K562 (cell line): ENCODE data around the gene ZNF648. TPM values are rescaled to one million over a fixed set of nuclear protein-coding genes. Genes with fewer than 3 reads are reported as not detected.

Experiments used
- ARID2 ChIP-seq: fragments of 450-650 bp; IDR thresholded peaks from 2 replicates; pipeline ENCODE4 v1.6.1; 2017; ENCODE audit warnings: antibody characterized with exemption, mild to moderate bottlenecking
- ELF2 ChIP-seq: fragments of 250-450 bp; sonication (Bioruptor Pico); IDR thresholded peaks from 2 replicates; pipeline ENCODE4 v1.5.0; 2021; ENCODE audit warnings: mild to moderate bottlenecking
- KAT2B ChIP-seq: IDR thresholded peaks from one replicate; pipeline ENCODE4 v1.6.1; 2012; ENCODE audit warnings: low read depth, mild to moderate bottlenecking, control low read depth, inconsistent platforms, low read length, moderate library complexity
- KDM5B ChIP-seq: fragments of 200-600 bp; sonication (generic); IDR thresholded peaks from 2 replicates; pipeline ENCODE4 v1.6.1; 2012; ENCODE audit warnings: low read depth, mild to moderate bottlenecking, moderate library complexity, low read length, control low read depth, inconsistent platforms; ENCODE audit not compliant: insufficient replicate concordance
- RAD21 ChIP-seq, 2 experiments: fragments of 250-450 bp in 1 of 2; fragments of 450-650 bp in 1 of 2; sonication (Bioruptor Pico) in 1 of 2; formaldehyde crosslinking in 1 of 2; IDR thresholded peaks in 1 of 2; conservative IDR thresholded peaks in 1 of 2; 2 replicates each; pipeline versions ENCODE4 v1.4.0 to v1.8.0; 2020 to 2022; ENCODE audit warnings: mild to moderate bottlenecking in 2 of 2, moderate library complexity in 1 of 2
- RB1 ChIP-seq: fragments of 450-650 bp; IDR thresholded peaks from 2 replicates; pipeline ENCODE4 v1.6.1; 2017; ENCODE audit warnings: low read depth, mild to moderate bottlenecking
- TBL1XR1 ChIP-seq, 2 experiments: IDR thresholded peaks; 2 replicates each; pipeline ENCODE4 v1.6.1; 2012; ENCODE audit warnings: improper control_type of control experiment in 2 of 2, low read length in 2 of 2, mild to moderate bottlenecking in 1 of 2
- TEAD4 ChIP-seq, 2 experiments: sonication (generic) in 1 of 2; formaldehyde crosslinking in 1 of 2; IDR thresholded peaks; 2 replicates each; pipeline versions ENCODE4 v1.6.1 to v1.8.0; 2012 to 2022; ENCODE audit warnings: borderline replicate concordance in 1 of 2, inconsistent platforms in 1 of 2, low read length in 1 of 2, mild to moderate bottlenecking in 1 of 2, missing genetic modification reagents in 1 of 2
- TRIM24 ChIP-seq, 2 experiments: fragments of 450-650 bp; IDR thresholded peaks; 2 replicates each; pipeline ENCODE4 v1.6.1; 2016
- USF1 ChIP-seq: sonication (generic); formaldehyde crosslinking; IDR thresholded peaks from 2 replicates; pipeline ENCODE4 v1.9.0; 2022; ENCODE audit warnings: mild to moderate bottlenecking, missing genetic modification reagents
- VEZF1 ChIP-seq: fragments of 200-800 bp; sonication (Bioruptor generic); IDR thresholded peaks from 2 replicates; pipeline ENCODE4 v1.6.1; 2017; ENCODE audit warnings: missing genetic modification characterization, missing compliant biosample characterization
- ZNF133 ChIP-seq: fragments of 250-450 bp; sonication (Bioruptor Pico); IDR thresholded peaks from 2 replicates; pipeline ENCODE4 v1.4.0; 2020; ENCODE audit warnings: mild to moderate bottlenecking
- ZNF143 ChIP-seq: sonication (generic); formaldehyde crosslinking; IDR thresholded peaks from 2 replicates; pipeline ENCODE4 v1.9.0; 2022; ENCODE audit warnings: mild to moderate bottlenecking, missing genetic modification reagents
- ZNF184 ChIP-seq: sonication (generic); formaldehyde crosslinking; IDR thresholded peaks from 2 replicates; pipeline ENCODE4 v1.5.0; 2020; ENCODE audit warnings: missing genetic modification reagents
- polyA plus RNA-seq, 8 experiments: library from polyadenylated mRNA; depleted of rRNA in 4 of 8; stranded (reverse) in 5 of 8; unstranded in 3 of 8; fragments of >200 nt; fragmentation: Nextera tagmentation in 2 of 8; fragmentation: Illumina TruSeq in 1 of 8; extraction: Ambion mirVana in 2 of 8; extraction: Trizol in 1 of 8; gene quantifications; 2 replicates each; pipeline versions ENCODE4 v1.2.1 to v1.2.3, GENCODE V29; 2011 to 2014; ENCODE audit warnings: inconsistent platforms in 1 of 8, missing spikeins in 1 of 8
- total RNA-seq, 7 experiments: library from RNA; depleted of rRNA in 6 of 7; stranded (reverse); fragments of >200 nt in 6 of 7; fragmentation: Illumina TruSeq in 2 of 7; extraction: Trizol in 2 of 7; gene quantifications; 2 replicates each; pipeline versions ENCODE4 v1.2.1 to v1.2.3, GENCODE V29; 2011 to 2021; ENCODE audit warnings: low replicate concordance in 1 of 7
- TF ChIP-seq, protein P1 (sequence below), 2 experiments: fragments of 450-650 bp; IDR thresholded peaks; 2 replicates each; pipeline ENCODE4 v1.6.1; 2016
- TF ChIP-seq, protein P2 (sequence below): sonication (generic); formaldehyde crosslinking; IDR thresholded peaks from 2 replicates; pipeline ENCODE4 v1.8.0; 2023; ENCODE audit warnings: mild to moderate bottlenecking, missing genetic modification reagents
- TF ChIP-seq, protein P3 (sequence below): fragments of 450-650 bp; conservative IDR thresholded peaks from 2 replicates; pipeline ENCODE4 v1.6.1; 2016; ENCODE audit warnings: missing genetic modification characterization, low read depth, mild to moderate bottlenecking, control low read depth, missing compliant biosample characterization

The ZNF648 gene
- total and polyA plus RNA-seq, 9 of the 15 experiments (the other 6 are each of a cell fraction or from before 2014, with no cell fraction given): 0.06 to 0.27 (median 0.18) TPM; not detected in 2

GRCh38 chr1:182084487-182085316 is 23.2 kb upstream of the ZNF648 start (continued):
- TF ChIP-seq, protein P1, sequence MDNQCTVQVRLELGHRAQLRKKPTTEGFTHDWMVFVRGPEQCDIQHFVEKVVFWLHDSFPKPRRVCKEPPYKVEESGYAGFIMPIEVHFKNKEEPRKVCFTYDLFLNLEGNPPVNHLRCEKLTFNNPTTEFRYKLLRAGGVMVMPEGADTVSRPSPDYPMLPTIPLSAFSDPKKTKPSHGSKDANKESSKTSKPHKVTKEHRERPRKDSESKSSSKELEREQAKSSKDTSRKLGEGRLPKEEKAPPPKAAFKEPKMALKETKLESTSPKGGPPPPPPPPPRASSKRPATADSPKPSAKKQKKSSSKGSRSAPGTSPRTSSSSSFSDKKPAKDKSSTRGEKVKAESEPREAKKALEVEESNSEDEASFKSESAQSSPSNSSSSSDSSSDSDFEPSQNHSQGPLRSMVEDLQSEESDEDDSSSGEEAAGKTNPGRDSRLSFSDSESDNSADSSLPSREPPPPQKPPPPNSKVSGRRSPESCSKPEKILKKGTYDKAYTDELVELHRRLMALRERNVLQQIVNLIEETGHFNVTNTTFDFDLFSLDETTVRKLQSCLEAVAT (IDR thresholded peaks at IDR 0.05): no peak
- TF ChIP-seq, protein P2, sequence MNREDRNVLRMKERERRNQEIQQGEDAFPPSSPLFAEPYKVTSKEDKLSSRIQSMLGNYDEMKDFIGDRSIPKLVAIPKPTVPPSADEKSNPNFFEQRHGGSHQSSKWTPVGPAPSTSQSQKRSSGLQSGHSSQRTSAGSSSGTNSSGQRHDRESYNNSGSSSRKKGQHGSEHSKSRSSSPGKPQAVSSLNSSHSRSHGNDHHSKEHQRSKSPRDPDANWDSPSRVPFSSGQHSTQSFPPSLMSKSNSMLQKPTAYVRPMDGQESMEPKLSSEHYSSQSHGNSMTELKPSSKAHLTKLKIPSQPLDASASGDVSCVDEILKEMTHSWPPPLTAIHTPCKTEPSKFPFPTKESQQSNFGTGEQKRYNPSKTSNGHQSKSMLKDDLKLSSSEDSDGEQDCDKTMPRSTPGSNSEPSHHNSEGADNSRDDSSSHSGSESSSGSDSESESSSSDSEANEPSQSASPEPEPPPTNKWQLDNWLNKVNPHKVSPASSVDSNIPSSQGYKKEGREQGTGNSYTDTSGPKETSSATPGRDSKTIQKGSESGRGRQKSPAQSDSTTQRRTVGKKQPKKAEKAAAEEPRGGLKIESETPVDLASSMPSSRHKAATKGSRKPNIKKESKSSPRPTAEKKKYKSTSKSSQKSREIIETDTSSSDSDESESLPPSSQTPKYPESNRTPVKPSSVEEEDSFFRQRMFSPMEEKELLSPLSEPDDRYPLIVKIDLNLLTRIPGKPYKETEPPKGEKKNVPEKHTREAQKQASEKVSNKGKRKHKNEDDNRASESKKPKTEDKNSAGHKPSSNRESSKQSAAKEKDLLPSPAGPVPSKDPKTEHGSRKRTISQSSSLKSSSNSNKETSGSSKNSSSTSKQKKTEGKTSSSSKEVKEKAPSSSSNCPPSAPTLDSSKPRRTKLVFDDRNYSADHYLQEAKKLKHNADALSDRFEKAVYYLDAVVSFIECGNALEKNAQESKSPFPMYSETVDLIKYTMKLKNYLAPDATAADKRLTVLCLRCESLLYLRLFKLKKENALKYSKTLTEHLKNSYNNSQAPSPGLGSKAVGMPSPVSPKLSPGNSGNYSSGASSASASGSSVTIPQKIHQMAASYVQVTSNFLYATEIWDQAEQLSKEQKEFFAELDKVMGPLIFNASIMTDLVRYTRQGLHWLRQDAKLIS (CRISPR knock-in tag): no peak
- TF ChIP-seq TBL1XR1 (IDR thresholded peaks at IDR 0.05; ENCODE audit: low read length in 2 of 2) (0 out of 4 replicates have a peak, but pooled peaks of 1 of the 2 experiments have one; percentile 40), ZNF133 (CRISPR knock-in tag) (no peak), KAT2B (no peak), TRIM24 (IDR thresholded peaks at IDR 0.05) (no peak), RAD21 (CRISPR knock-in tag; conservative IDR thresholded peaks at IDR 0.05 in 1 of 2, IDR thresholded peaks at IDR 0.05 in 1 of 2) (peak; percentile 98 to 99), ARID2 (0 out of 2 replicates have a peak, but pooled peaks have one; percentile 61), ELF2 (CRISPR knock-in tag) (no peak), USF1 (CRISPR knock-in tag) (no peak), KDM5B (no peak), ZNF143 (CRISPR knock-in tag) (no peak), TEAD4 (IDR thresholded peaks at IDR 0.05; ENCODE audit: low read length) (no peak), TEAD4 (CRISPR knock-in tag; IDR thresholded peaks at IDR 0.05; ENCODE audit: borderline replicate concordance) (no peak), RB1 (peak; percentile 67; the same call in 1 of the 2 replicates), VEZF1 (CRISPR knock-in tag) (no peak), ZNF184 (CRISPR knock-in tag) (no peak)
- TF ChIP-seq, protein P3, sequence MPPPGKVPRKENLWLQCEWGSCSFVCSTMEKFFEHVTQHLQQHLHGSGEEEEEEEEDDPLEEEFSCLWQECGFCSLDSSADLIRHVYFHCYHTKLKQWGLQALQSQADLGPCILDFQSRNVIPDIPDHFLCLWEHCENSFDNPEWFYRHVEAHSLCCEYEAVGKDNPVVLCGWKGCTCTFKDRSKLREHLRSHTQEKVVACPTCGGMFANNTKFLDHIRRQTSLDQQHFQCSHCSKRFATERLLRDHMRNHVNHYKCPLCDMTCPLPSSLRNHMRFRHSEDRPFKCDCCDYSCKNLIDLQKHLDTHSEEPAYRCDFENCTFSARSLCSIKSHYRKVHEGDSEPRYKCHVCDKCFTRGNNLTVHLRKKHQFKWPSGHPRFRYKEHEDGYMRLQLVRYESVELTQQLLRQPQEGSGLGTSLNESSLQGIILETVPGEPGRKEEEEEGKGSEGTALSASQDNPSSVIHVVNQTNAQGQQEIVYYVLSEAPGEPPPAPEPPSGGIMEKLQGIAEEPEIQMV: no peak
